ENCODE results near the gene TSPAN9.

DNA sequence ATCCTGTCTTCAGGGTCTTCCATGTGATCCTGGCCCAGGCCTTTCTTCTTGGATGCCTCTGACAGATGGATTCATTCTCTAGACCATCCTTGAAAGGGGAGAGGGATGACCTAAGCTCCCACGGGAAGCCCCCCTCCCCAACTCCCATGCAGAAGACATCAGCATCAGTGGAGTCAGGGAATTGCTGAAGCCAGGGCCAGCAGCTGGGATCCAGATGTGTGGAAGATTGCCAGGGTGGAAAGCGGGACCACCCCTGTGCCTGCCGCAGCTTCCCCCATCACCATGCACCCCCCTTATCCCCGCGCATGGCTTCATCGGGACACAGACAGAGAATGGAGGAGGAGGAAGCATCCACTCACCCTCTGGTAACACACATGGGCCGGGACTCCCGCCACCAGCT, 230.2 kb downstream of the TSPAN9 start:
- TF ChIP-seq, protein P1, sequence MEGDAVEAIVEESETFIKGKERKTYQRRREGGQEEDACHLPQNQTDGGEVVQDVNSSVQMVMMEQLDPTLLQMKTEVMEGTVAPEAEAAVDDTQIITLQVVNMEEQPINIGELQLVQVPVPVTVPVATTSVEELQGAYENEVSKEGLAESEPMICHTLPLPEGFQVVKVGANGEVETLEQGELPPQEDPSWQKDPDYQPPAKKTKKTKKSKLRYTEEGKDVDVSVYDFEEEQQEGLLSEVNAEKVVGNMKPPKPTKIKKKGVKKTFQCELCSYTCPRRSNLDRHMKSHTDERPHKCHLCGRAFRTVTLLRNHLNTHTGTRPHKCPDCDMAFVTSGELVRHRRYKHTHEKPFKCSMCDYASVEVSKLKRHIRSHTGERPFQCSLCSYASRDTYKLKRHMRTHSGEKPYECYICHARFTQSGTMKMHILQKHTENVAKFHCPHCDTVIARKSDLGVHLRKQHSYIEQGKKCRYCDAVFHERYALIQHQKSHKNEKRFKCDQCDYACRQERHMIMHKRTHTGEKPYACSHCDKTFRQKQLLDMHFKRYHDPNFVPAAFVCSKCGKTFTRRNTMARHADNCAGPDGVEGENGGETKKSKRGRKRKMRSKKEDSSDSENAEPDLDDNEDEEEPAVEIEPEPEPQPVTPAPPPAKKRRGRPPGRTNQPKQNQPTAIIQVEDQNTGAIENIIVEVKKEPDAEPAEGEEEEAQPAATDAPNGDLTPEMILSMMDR (IDR thresholded peaks at IDR 0.05), result no peak
- no peak for TF ChIP-seq POLR2A (IDR thresholded peaks at IDR 0.05)

All from body of pancreas (tissue), 4 donors.